ENCODE measurements around the gene ZNF438.

Gene ZNF438

GRCh38 chr10:30833628-30833970 lies 198.1 kb downstream of the ZNF438 start:
- Histone ChIP-seq H3K27ac (replicated peaks) (no peak overlapping the region), H3K4me3 (replicated peaks; ENCODE audit: insufficient read depth, low read length) (no peak overlapping the region), H3K27me3 (ENCODE audit: insufficient read depth, poor library complexity, severe bottlenecking) (no peaks in the 10 kb centered on the region)
- DNase-seq (ENCODE audit: low read depth in 1 of 2, low spot score in 1 of 2), result peak in 1 of 2 experiments; percentile 11
- no peak for TF ChIP-seq GABPA (IDR thresholded peaks at IDR 0.05; ENCODE audit: low read depth)
- TF ChIP-seq POLR2AphosphoS5 (IDR thresholded peaks at IDR 0.05; ENCODE audit: low read depth), result no peak
- no peak for TF ChIP-seq REST (IDR thresholded peaks at IDR 0.05; ENCODE audit: insufficient replicate concordance, low read depth)
- no peak for TF ChIP-seq SPI1 (IDR thresholded peaks at IDR 0.05; ENCODE audit: borderline replicate concordance, low read depth)
- TF ChIP-seq, protein P1, sequence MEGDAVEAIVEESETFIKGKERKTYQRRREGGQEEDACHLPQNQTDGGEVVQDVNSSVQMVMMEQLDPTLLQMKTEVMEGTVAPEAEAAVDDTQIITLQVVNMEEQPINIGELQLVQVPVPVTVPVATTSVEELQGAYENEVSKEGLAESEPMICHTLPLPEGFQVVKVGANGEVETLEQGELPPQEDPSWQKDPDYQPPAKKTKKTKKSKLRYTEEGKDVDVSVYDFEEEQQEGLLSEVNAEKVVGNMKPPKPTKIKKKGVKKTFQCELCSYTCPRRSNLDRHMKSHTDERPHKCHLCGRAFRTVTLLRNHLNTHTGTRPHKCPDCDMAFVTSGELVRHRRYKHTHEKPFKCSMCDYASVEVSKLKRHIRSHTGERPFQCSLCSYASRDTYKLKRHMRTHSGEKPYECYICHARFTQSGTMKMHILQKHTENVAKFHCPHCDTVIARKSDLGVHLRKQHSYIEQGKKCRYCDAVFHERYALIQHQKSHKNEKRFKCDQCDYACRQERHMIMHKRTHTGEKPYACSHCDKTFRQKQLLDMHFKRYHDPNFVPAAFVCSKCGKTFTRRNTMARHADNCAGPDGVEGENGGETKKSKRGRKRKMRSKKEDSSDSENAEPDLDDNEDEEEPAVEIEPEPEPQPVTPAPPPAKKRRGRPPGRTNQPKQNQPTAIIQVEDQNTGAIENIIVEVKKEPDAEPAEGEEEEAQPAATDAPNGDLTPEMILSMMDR (IDR thresholded peaks at IDR 0.05; ENCODE audit: insufficient read depth, low read length), result no peak

DNA sequence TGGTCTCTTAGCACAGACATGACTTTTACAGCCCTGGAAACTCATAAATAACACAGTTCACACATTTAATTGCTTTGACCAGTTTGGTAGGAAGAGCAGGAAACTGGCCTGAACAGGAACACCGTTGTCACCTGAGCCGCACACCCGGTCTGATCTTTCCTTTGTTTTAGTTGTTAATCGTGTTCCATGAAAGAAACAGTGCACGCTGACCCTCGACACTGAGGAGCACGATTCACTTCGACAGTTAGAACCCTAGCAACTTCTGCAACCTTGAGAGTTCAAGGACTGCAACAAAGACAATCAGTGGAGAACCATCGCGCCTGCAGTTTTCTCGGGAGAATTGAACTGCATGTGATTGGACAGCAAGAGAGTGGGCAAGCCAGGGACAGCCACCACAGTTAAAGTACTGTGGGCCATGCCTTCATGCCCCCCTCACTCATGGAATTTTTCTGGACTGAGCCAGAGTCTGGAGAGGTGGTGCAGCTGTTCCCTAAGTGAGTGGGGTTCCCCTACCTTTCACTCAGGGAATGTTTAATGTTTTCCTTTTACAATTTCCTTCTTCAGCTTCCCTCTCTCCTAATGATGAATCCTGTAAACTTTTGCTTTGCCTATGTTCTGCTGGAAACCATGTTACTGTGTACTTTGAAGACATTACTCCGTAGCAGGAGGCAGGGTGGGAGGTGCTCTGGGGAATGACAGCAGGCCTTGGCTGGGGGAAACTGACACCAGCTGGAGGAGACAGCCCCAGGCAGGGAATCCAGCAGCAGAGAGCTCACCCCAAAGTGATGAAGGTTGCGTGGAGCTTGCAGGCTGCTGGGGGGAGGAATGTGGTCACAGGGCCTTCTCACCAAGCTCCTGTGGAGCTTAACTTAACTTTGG lies 198.7 kb downstream of the ZNF438 start:
- no peak overlapping the region for H3K27ac ChIP-seq (replicated peaks)
- no peak for TF ChIP-seq SPI1 (IDR thresholded peaks at IDR 0.05; ENCODE audit: borderline replicate concordance, low read depth)
- TF ChIP-seq GABPA (IDR thresholded peaks at IDR 0.05; ENCODE audit: low read depth), result no peak
- TF ChIP-seq, protein P1 (IDR thresholded peaks at IDR 0.05; ENCODE audit: insufficient read depth, low read length), result no peak
- no peak for TF ChIP-seq REST (IDR thresholded peaks at IDR 0.05; ENCODE audit: insufficient replicate concordance, low read depth)
- TF ChIP-seq POLR2AphosphoS5 (IDR thresholded peaks at IDR 0.05; ENCODE audit: low read depth), result no peak

DNA sequence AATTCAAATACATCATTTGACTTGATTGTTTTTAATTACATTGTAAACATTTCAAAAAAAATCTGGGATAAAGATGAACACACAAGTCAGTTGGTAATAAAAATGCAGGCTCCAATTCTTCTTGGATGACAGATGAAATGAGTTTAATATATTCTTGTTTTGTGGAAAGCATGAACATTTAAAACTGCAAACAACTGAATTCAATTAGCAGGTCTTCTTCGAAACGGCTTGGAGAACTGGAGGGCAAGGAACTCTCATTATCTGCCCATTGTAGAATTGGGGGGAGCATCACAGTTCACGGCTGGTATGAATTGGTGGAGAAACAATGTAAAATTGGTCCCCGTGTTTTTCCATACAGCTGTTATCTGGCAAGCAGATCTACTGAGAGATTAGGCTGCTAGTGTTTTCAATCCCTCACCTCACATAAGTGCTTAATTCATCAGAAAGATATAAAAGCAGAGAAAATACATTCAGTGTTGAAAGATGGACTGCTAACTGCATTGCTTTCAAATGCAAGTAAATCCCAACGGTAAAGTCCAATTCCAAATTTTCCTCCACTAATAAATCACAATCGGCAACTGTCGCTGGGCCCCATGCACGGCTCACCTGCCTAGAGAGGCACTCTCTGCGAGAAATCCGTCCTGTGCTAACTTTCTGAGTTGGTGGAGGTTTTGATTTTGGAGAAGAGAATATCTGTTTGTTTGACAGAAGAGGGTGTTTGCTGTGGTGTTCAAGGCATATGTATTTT lies 199.5 kb downstream of the ZNF438 start:
- no peak for DNase-seq (ENCODE audit: low read depth in 1 of 2, low spot score in 1 of 2)
- Histone ChIP-seq H3K27me3 (ENCODE audit: insufficient read depth, poor library complexity, severe bottlenecking) (no peaks in the 10 kb centered on the region), H3K4me3 (replicated peaks; ENCODE audit: insufficient read depth, low read length) (no peak overlapping the region), H3K27ac (replicated peaks) (no peak overlapping the region)
- TF ChIP-seq, protein P1 (IDR thresholded peaks at IDR 0.05; ENCODE audit: insufficient read depth, low read length), result no peak
- no peak for TF ChIP-seq POLR2AphosphoS5 (IDR thresholded peaks at IDR 0.05; ENCODE audit: low read depth)
- no peak for TF ChIP-seq REST (IDR thresholded peaks at IDR 0.05; ENCODE audit: insufficient replicate concordance, low read depth)
- TF ChIP-seq SPI1 (IDR thresholded peaks at IDR 0.05; ENCODE audit: borderline replicate concordance, low read depth), result no peak
- no peak for TF ChIP-seq GABPA (IDR thresholded peaks at IDR 0.05; ENCODE audit: low read depth)

More for the DNA sequence above, 198.7 kb downstream of the ZNF438 start:
- H3K27me3 ChIP-seq (ENCODE audit: insufficient read depth, poor library complexity, severe bottlenecking), result no peaks in the 10 kb centered on the region
- no peak for DNase-seq (ENCODE audit: low read depth in 1 of 2, low spot score in 1 of 2)
- no peak overlapping the region for H3K4me3 ChIP-seq (replicated peaks; ENCODE audit: insufficient read depth, low read length)
